ENCODE results near the gene ATOX1. TPM values are rescaled to one million over a fixed set of nuclear protein-coding genes. Genes with fewer than 3 reads are reported as not detected.

Gene ATOX1
- total and polyA plus RNA-seq, 2 of the 13 experiments (the other 11 are each of a cell fraction or from before 2014, with no cell fraction given) = 62.4 to 124 TPM

DNA sequence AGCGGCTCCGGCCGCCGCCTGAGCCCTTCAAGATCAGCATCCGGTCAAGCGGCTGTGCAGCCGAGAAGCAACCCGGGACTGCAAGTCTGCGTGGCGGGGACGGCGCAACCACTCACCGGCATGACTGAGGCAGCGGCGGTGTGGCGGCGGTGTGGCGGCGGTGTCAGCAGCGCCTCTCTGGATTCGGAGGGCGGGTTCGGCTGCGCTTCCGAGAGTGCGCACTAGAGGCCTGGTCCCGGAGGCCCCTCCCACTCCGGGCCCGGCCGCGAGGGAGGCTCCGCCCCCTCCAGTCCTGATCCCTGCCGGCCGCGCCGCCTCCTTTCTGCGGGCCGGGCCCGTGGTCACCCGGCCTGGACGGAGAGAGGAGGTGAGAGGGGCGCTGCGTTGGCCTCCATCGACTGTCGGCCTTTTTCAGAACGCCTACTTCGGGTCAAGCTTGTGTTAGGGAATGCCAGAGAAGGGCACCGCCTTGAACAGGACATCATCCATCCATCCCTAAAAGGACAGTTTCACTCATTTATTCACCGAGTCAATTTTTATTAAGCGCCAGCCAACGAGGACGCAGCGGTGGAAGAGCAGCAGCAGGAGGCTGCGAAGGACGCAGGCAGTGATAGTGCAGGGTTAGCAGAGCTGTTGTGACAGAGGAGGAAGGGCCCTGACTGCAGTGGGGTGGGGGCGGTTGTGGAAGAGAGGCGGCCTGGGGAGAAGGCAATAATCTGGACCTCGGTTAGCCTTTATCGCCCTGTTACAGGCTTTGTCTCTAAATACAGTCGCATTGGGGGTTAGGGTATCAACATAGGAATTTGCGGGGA, at the start of gene ATOX1 (continued):
- TF ChIP-seq ZNF574 (CRISPR knock-in tag; IDR thresholded peaks at IDR 0.05) = peak; percentile 66
- no peak for TF ChIP-seq CREBL2 (CRISPR knock-in tag; IDR thresholded peaks at IDR 0.05; ENCODE audit: borderline replicate concordance)
- TF ChIP-seq IKZF4 (CRISPR knock-in tag; IDR thresholded peaks at IDR 0.05; ENCODE audit: borderline replicate concordance, low read depth, not compliant biosample characterization) = peak; percentile 26
- TF ChIP-seq ZNF468 (CRISPR knock-in tag; IDR thresholded peaks at IDR 0.05) = 0 out of 2 replicates have a peak, but pooled peaks have one; percentile 29
- 0 out of 4 replicates have a peak, but pooled peaks of 1 of the 2 experiments have one; percentile 57 for TF ChIP-seq KLF16 (CRISPR knock-in tag; IDR thresholded peaks at IDR 0.05)
- peak; percentile 81 for TF ChIP-seq KMT2B (CRISPR knock-in tag; IDR thresholded peaks at IDR 0.05)
- peak; percentile 59 for TF ChIP-seq SP4 (CRISPR knock-in tag; IDR thresholded peaks at IDR 0.05)
- TF ChIP-seq, protein P1, sequence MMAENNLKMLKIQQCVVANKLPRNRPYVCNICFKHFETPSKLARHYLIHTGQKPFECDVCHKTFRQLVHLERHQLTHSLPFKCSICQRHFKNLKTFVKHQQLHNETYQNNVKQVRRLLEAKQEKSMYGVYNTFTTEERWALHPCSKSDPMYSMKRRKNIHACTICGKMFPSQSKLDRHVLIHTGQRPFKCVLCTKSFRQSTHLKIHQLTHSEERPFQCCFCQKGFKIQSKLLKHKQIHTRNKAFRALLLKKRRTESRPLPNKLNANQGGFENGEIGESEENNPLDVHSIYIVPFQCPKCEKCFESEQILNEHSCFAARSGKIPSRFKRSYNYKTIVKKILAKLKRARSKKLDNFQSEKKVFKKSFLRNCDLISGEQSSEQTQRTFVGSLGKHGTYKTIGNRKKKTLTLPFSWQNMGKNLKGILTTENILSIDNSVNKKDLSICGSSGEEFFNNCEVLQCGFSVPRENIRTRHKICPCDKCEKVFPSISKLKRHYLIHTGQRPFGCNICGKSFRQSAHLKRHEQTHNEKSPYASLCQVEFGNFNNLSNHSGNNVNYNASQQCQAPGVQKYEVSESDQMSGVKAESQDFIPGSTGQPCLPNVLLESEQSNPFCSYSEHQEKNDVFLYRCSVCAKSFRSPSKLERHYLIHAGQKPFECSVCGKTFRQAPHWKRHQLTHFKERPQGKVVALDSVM (CRISPR knock-in tag; IDR thresholded peaks at IDR 0.05) = peak; percentile 87
- TF ChIP-seq FOSL2 (CRISPR knock-in tag; IDR thresholded peaks at IDR 0.05) = peak; percentile 29
- no peak for TF ChIP-seq RARG (CRISPR knock-in tag; IDR thresholded peaks at IDR 0.05; ENCODE audit: low read depth)
- TF ChIP-seq TERF1 (CRISPR knock-in tag; IDR thresholded peaks at IDR 0.05) = no peak
- TF ChIP-seq ZNF570 (CRISPR knock-in tag; IDR thresholded peaks at IDR 0.05; ENCODE audit: borderline replicate concordance) = no peak
- peak; percentile 68; the same call in 1 of the 2 replicates for TF ChIP-seq KDM3A (CRISPR knock-in tag; IDR thresholded peaks at IDR 0.05; ENCODE audit: low read depth)
- TF ChIP-seq, protein P2, sequence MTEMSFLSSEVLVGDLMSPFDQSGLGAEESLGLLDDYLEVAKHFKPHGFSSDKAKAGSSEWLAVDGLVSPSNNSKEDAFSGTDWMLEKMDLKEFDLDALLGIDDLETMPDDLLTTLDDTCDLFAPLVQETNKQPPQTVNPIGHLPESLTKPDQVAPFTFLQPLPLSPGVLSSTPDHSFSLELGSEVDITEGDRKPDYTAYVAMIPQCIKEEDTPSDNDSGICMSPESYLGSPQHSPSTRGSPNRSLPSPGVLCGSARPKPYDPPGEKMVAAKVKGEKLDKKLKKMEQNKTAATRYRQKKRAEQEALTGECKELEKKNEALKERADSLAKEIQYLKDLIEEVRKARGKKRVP (CRISPR knock-in tag; IDR thresholded peaks at IDR 0.05) = no peak; a peak in 1 of 4 replicates
- TF ChIP-seq ARID4A (CRISPR knock-in tag; IDR thresholded peaks at IDR 0.05; ENCODE audit: borderline replicate concordance) = peak; percentile 90

All from HepG2 (cell line).